Calu3 (cell line): ENCODE results near the gene BLOC1S1. TPM values are rescaled to one million over a fixed set of nuclear protein-coding genes. Genes with fewer than 3 reads are reported as not detected.
A peak's percentile ranks its signal among the peaks of the same experiment; 100 is the strongest.

Source experiments
- BruUV-seq: library from RNA; stranded (reverse); fragments of 400-500 nt; replicated peaks from 2 replicates; lab custom pipeline; 2021; lab: Mats Ljungman, UMichigan
- CTCF ChIA-PET: fragments of 300-600 bp; sonication (Branson Sonifier 250); formaldehyde crosslinking; loops from one replicate; lab custom pipeline; 2022; ENCODE audit warnings: antibody characterized with exemption; lab: Charles Lee
- DNase-seq: peaks from one replicate; pipeline ENCODE4 v3.0.0; 2022
- H3K27ac Mint-ChIP-seq: one replicate; pipeline ENCODE4 v1.8.0; 2022; ENCODE audit warnings: mixed read lengths; ENCODE audit not compliant: unreplicated experiment
- H3K27me3 Mint-ChIP-seq: one replicate; pipeline ENCODE4 v1.8.0; 2022; ENCODE audit warnings: mixed read lengths; ENCODE audit not compliant: unreplicated experiment
- H3K36me3 Mint-ChIP-seq: one replicate; pipeline ENCODE4 v1.8.0; 2022; ENCODE audit warnings: mild to moderate bottlenecking, moderate library complexity, mixed read lengths; ENCODE audit not compliant: insufficient read depth, unreplicated experiment
- H3K4me1 Mint-ChIP-seq: one replicate; pipeline ENCODE4 v1.8.0; 2022; ENCODE audit warnings: mild to moderate bottlenecking, low read depth, mixed read lengths; ENCODE audit not compliant: unreplicated experiment
- H3K4me3 Mint-ChIP-seq: one replicate; pipeline ENCODE4 v1.8.0; 2022; ENCODE audit warnings: mild to moderate bottlenecking, low read depth, moderate library complexity, mixed read lengths; ENCODE audit not compliant: unreplicated experiment
- H3K9me3 Mint-ChIP-seq: one replicate; pipeline ENCODE4 v1.8.0; 2022; ENCODE audit warnings: low read depth, mixed read lengths; ENCODE audit not compliant: unreplicated experiment
- CTCF ChIP-seq: fragments of 200-600 bp; IDR thresholded peaks from one replicate; pipeline ENCODE4 v1.8.0; 2022; ENCODE audit warnings: antibody characterized with exemption; ENCODE audit not compliant: unreplicated experiment
- intact Hi-C: fragments of 100-400 bp; cut with micrococcal nuclease; formaldehyde crosslinking; loops from one replicate; pipeline ENCODE4 v1.10.0; 2022; ENCODE audit not compliant: unreplicated experiment
- total RNA-seq: library from RNA; stranded (reverse); gene quantifications from 2 replicates; pipeline ENCODE4 v1.2.3, GENCODE V29; 2022

Gene BLOC1S1
- total RNA-seq, 1 experiment from 2014 or later: 71.0 TPM

- no peaks in the 10 kb centered on the region for H3K27me3 Mint-ChIP-seq
- peaks cover 27% of the 10 kb centered on the region for H3K4me1 Mint-ChIP-seq
- intact Hi-C loops: no loop called here
- no peak for TF ChIP-seq CTCF
- DNase-seq: peak; percentile 54
- CTCF ChIA-PET: interaction anchor here (0.8 to 2.6 kb wide), 8 partner anchors 8 to 1451 kb away, joined by 3 to 33 read pairs (median 4); partner anchors contain the start of genes CBX5, DNAJC14 and RDH5
- no peaks in the 10 kb centered on the region for H3K9me3 Mint-ChIP-seq
- H3K36me3 Mint-ChIP-seq: peaks cover 60% of the 10 kb centered on the region
- peak overlapping the region; percentile 80 for H3K4me3 Mint-ChIP-seq
- TSS peak; percentile 79 for BruUV-seq
- H3K27ac Mint-ChIP-seq: peak overlapping the region; percentile 76
Measured at GRCh38 chr12:55729819-55730818, 14.3 kb downstream of the BLOC1S1 start.

DNA sequence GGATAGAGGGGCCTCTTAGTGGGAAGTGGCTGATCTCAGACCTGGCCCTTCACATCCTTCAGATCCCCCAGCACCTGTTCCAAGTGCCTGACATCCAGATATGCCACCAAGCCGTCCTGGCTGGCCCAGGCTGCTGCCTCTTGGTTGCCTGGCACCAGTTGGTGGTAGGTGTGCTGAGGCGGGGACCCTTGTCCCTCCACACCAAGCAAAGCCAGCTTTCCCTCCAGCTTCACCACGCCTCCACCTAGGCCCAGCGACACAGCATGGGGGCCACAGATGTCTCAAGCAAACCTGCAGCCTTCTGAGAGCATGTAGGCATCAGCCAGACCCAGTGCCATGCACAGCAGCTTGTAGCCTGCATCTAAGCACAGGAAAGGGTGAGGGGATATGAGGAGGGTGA lies 16.4 kb downstream of the BLOC1S1 start:
- no peak for TF ChIP-seq CTCF
- H3K4me3 Mint-ChIP-seq: no peak overlapping the region

DNA sequence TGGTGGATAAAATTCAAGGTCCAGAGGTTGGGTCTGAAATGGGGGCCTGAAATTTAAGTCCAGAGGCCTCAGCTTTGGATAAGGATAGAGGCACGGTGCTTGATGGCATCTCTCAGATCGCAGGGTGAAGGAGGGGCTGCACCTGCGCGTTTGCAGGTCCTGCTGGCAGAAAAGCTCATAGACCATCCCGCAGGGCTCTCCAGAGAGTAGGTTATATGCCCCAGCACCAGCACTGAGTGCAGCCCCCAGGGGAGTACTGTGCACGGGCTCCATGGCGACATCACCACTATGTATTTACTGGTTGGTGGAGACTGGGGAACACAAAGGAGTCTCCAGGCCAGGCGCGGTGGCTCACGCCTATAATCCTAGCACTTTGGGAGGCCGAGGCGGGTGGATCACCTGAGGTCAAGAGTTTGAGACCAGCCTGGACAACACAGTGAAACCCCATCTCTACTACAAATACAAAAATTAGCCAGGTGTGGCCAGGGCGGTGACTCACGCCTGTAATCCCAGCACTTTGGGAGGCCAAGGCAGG lies 17.2 kb downstream of the BLOC1S1 start:
- Mint-ChIP-seq H3K4me3 (no peak overlapping the region), H3K27me3 (no peaks in the 10 kb centered on the region), H3K4me1 (peaks cover 33% of the 10 kb centered on the region), H3K27ac (no peak overlapping the region), H3K36me3 (peaks cover 32% of the 10 kb centered on the region), H3K9me3 (no peaks in the 10 kb centered on the region)
- intact Hi-C loops: no loop called here
- TF ChIP-seq CTCF: no peak
- no peak for DNase-seq
- no TSS peak for BruUV-seq
- CTCF ChIA-PET: no interaction called here

More for the DNA sequence above, 16.4 kb downstream of the BLOC1S1 start:
- no peaks in the 10 kb centered on the region for H3K9me3 Mint-ChIP-seq
- H3K36me3 Mint-ChIP-seq: peaks cover 40% of the 10 kb centered on the region
- H3K4me1 Mint-ChIP-seq: peaks cover 25% of the 10 kb centered on the region
- no peak overlapping the region for H3K27ac Mint-ChIP-seq
- CTCF ChIA-PET: no interaction called here
- intact Hi-C loops: no loop called here
- no peaks in the 10 kb centered on the region for H3K27me3 Mint-ChIP-seq
- BruUV-seq: no TSS peak
- no peak for DNase-seq

GRCh38 chr12:55733858-55734257 lies 18.0 kb downstream of the BLOC1S1 start:
- CTCF ChIA-PET: no interaction called here

More at GRCh38 chr12:55733858-55734257, 18.0 kb downstream of the BLOC1S1 start:
- intact Hi-C loops: no loop called here
- Mint-ChIP-seq H3K27me3 (no peaks in the 10 kb centered on the region), H3K4me1 (peaks cover 39% of the 10 kb centered on the region), H3K4me3 (no peak overlapping the region), H3K36me3 (peaks cover 29% of the 10 kb centered on the region), H3K9me3 (no peaks in the 10 kb centered on the region), H3K27ac (no peak overlapping the region)
- TF ChIP-seq CTCF: no peak
- no peak for DNase-seq
- no TSS peak for BruUV-seq
